Measurements from ENCODE around the gene PLS1. TPM values are rescaled to one million over a fixed set of nuclear protein-coding genes. Genes with fewer than 3 reads are reported as not detected.
"Not testable (repeated sequence)": the region's sequence is repeated elsewhere in the genome, so short reads cannot be mapped to it uniquely, and the experiment has no call there.

The PLS1 gene
- total RNA-seq, 2 donors from 2014 or later = 252 to 418 TPM

GRCh38 chr3:142705198-142705597 is 109.0 kb downstream of the PLS1 start:
- Histone ChIP-seq H3K9ac (ENCODE audit: low read depth in 2 of 2, low read length in 2 of 2) (no peak overlapping the region), H3K9me3 (no peaks in the 10 kb centered on the region), H3K27ac (no peak overlapping the region), H3K27me3 (no peaks in the 10 kb centered on the region), H3K4me3 (no peak overlapping the region), H3K4me1 (no peaks in the 10 kb centered on the region), H3K36me3 (no peaks in the 10 kb centered on the region)
- no peak for DNase-seq
- intact Hi-C loops (cut with DNase I) = no loop called here
- TF ChIP-seq CTCF (IDR thresholded peaks at IDR 0.05) = no peak

DNA sequence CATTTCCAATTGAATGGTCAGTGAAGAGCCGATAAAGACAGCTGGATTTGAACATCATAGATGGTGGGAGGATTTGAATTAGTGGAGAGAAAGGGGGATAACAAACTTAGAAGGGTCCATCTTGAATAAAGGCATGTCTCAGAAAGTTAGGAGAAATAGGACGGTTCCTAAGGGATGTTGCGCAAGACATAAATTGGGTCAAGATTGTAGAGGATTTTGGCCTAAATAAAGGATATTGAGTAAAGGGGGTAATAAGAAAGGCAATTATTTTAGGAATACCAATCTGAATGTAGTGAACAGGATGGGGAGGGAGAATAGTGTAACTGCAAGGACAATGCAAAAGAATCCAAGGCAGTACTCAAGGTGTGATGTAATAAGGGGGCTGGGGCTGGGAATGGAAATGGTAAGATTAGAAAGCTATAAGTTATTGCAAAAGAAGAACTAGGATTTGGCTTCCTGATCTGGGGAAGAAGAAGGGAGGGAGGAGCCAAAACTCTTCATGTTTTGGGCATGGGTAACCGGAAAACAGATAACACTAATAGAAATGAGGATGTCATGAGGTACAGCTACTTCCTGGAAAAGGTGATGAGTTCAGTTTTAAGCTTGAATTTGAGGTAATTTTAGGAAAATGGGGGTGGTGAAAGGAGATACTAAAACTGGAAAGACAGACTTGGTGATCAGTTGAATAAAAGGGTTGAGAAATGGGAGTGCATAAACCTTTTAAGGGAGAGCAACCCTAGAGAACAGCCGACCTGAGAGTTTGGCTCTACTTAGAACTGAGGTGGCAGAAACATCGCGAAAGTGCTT is 110.3 kb downstream of the PLS1 start:
- H3K27me3 ChIP-seq = no peaks in the 10 kb centered on the region
- H3K36me3 ChIP-seq = no peaks in the 10 kb centered on the region
- TF ChIP-seq CTCF (IDR thresholded peaks at IDR 0.05) = no peak
- H3K4me1 ChIP-seq = no peaks in the 10 kb centered on the region
- no peak overlapping the region for H3K9ac ChIP-seq (ENCODE audit: low read depth in 2 of 2, low read length in 2 of 2)
- no peak for DNase-seq
- H3K9me3 ChIP-seq = no peaks in the 10 kb centered on the region
- H3K4me3 ChIP-seq = no peak overlapping the region
- no peak overlapping the region for H3K27ac ChIP-seq
- intact Hi-C loops (cut with DNase I) = no loop called here

GRCh38 chr3:142709207-142709606 is 113.0 kb downstream of the PLS1 start:
- intact Hi-C loops (cut with DNase I) = no loop called here
- Histone ChIP-seq H3K9me3 (no peaks in the 10 kb centered on the region), H3K4me3 (no peak overlapping the region), H3K4me1 (no peaks in the 10 kb centered on the region), H3K9ac (ENCODE audit: low read depth in 2 of 2, low read length in 2 of 2) (no peak overlapping the region), H3K27ac (no peak overlapping the region), H3K27me3 (no peaks in the 10 kb centered on the region), H3K36me3 (no peaks in the 10 kb centered on the region)
- DNase-seq = no peak
- no peak for TF ChIP-seq CTCF (IDR thresholded peaks at IDR 0.05)

DNA sequence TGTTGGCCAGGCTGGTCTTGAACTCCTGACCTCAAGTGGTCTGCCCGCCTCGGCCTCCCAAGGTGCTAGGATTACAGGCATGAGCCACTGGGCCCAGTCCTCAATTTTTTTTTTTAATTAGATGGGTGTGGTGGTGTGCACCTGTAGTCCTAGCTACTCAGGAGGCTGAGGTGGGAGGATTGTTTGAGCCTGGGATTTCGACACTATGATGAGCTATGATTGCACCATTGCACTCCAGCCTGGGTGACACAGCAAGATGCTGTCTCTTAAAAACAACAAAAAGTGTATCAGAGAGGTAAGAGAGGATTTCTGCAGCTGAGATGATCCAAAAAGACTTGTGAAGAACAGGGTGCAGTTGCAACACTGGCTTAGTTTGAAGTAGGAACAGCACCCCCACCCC is 118.7 kb downstream of the PLS1 start:
- H3K9ac ChIP-seq (ENCODE audit: low read depth in 2 of 2, low read length in 2 of 2); H3K9me3 ChIP-seq; DNase-seq; H3K36me3 ChIP-seq; intact Hi-C loops (cut with DNase I); H3K27me3 ChIP-seq; H3K4me1 ChIP-seq; H3K27ac ChIP-seq; H3K4me3 ChIP-seq: not testable (repeated sequence)

- intact Hi-C loops (cut with DNase I) = no loop called here
- TF ChIP-seq CTCF (IDR thresholded peaks at IDR 0.05) = no peak
- no peak for DNase-seq
- Histone ChIP-seq H3K9me3 (no peaks in the 10 kb centered on the region), H3K4me1 (no peaks in the 10 kb centered on the region), H3K36me3 (no peaks in the 10 kb centered on the region), H3K9ac (ENCODE audit: low read depth in 2 of 2, low read length in 2 of 2) (no peak overlapping the region), H3K27ac (no peak overlapping the region), H3K4me3 (no peak overlapping the region), H3K27me3 (no peaks in the 10 kb centered on the region)
These were observed 119.9 kb downstream of the PLS1 start for GRCh38 chr3:142716102-142716501.

DNA sequence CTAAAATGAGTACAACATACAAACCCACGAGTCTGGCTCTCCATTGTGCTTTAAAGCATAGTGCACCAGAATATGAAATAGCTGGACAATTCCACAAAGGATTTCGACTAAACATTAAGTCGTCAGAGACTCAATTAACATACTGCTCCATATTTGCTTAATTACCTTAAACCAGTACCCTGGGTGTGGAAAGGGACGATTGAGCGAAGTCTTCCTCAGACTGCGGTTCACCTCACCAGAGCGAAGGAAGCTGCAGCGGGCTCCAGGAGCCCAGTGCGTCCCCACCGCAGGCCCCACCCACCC is 127.4 kb downstream of the PLS1 start:
- no peak overlapping the region for H3K27ac ChIP-seq

More for the DNA sequence above, 127.4 kb downstream of the PLS1 start:
- intact Hi-C loops (cut with DNase I) = no loop called here
- no peak for DNase-seq
- no peaks in the 10 kb centered on the region for H3K9me3 ChIP-seq
- peaks cover 17% of the 10 kb centered on the region for H3K27me3 ChIP-seq
- TF ChIP-seq CTCF (IDR thresholded peaks at IDR 0.05) = no peak
- H3K9ac ChIP-seq (ENCODE audit: low read depth in 2 of 2, low read length in 2 of 2) = peak overlapping the region in 1 of 2 donors; percentile 12
- peaks cover 3% of the 10 kb centered on the region for H3K4me1 ChIP-seq
- H3K36me3 ChIP-seq = no peaks in the 10 kb centered on the region
- peak overlapping the region; percentile 59 for H3K4me3 ChIP-seq
